Measurements from ENCODE around the gene ARNT2. TPM values are rescaled to one million over a fixed set of nuclear protein-coding genes. Genes with fewer than 3 reads are reported as not detected.

The ARNT2 gene
- total RNA-seq, 1 donor from 2014 or later = 0.87 TPM

DNA sequence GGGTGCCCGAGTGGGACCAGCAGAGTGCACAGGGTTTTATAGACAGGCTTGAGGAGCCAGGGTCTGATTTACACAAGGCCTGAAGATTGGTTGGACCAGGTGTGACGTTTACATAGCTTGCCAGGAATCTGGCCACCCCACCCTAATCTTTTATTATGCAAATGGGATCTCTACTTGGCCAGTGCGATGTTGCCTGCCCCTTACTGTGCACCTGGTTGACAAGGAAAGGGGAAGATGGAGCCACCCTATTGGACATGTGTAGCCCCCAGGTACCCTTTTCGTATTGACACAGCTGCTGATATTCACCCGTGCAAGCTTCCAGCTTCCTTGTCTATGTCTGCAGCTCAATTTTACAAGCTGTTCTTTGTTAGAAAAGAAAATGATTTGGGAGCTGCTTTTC lies 132.0 kb downstream of the ARNT2 start:
- Mint-ChIP-seq H3K4me1 (ENCODE audit: unreplicated experiment) (no peaks in the 10 kb centered on the region), H3K36me3 (ENCODE audit: low read depth, unreplicated experiment) (peaks cover 4% of the 10 kb centered on the region), H3K4me3 (ENCODE audit: unreplicated experiment) (no peak overlapping the region), H3K27ac (ENCODE audit: unreplicated experiment) (no peak overlapping the region), H3K27me3 (ENCODE audit: unreplicated experiment) (peaks cover 3% of the 10 kb centered on the region), H3K9me3 (ENCODE audit: unreplicated experiment) (peaks cover 7% of the 10 kb centered on the region)
- TF ChIP-seq, protein P1, sequence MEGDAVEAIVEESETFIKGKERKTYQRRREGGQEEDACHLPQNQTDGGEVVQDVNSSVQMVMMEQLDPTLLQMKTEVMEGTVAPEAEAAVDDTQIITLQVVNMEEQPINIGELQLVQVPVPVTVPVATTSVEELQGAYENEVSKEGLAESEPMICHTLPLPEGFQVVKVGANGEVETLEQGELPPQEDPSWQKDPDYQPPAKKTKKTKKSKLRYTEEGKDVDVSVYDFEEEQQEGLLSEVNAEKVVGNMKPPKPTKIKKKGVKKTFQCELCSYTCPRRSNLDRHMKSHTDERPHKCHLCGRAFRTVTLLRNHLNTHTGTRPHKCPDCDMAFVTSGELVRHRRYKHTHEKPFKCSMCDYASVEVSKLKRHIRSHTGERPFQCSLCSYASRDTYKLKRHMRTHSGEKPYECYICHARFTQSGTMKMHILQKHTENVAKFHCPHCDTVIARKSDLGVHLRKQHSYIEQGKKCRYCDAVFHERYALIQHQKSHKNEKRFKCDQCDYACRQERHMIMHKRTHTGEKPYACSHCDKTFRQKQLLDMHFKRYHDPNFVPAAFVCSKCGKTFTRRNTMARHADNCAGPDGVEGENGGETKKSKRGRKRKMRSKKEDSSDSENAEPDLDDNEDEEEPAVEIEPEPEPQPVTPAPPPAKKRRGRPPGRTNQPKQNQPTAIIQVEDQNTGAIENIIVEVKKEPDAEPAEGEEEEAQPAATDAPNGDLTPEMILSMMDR (IDR thresholded peaks at IDR 0.05; ENCODE audit: unreplicated experiment) = no peak
- DNase-seq (ENCODE audit: low spot score) = no peak

DNA sequence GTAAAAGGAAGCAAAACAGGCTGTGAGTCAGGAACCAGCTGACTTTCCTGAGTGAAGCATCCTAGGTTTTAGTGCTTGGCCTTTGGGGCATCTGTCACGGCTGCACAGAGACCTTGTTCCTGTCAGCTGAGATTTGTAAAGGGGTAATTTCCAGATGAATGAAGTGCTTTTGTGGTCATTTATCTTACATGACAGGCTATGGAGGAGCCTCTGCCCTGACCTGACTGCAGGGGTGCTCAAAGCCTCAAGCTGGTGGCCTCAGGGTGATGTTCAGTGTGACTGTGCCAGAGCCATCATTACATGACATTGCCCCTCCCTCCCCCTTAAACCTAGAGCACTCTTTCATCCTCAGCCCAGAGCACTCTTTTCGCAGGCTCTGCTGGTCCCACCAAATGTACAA lies 132.5 kb downstream of the ARNT2 start:
- Mint-ChIP-seq H3K36me3 (ENCODE audit: low read depth, unreplicated experiment) (peaks cover 4% of the 10 kb centered on the region), H3K4me1 (ENCODE audit: unreplicated experiment) (no peaks in the 10 kb centered on the region), H3K27me3 (ENCODE audit: unreplicated experiment) (peaks cover 3% of the 10 kb centered on the region), H3K9me3 (ENCODE audit: unreplicated experiment) (peaks cover 7% of the 10 kb centered on the region), H3K4me3 (ENCODE audit: unreplicated experiment) (no peak overlapping the region), H3K27ac (ENCODE audit: unreplicated experiment) (no peak overlapping the region)
- DNase-seq (ENCODE audit: low spot score) = no peak
- TF ChIP-seq, protein P1 (IDR thresholded peaks at IDR 0.05; ENCODE audit: unreplicated experiment) = no peak

DNA sequence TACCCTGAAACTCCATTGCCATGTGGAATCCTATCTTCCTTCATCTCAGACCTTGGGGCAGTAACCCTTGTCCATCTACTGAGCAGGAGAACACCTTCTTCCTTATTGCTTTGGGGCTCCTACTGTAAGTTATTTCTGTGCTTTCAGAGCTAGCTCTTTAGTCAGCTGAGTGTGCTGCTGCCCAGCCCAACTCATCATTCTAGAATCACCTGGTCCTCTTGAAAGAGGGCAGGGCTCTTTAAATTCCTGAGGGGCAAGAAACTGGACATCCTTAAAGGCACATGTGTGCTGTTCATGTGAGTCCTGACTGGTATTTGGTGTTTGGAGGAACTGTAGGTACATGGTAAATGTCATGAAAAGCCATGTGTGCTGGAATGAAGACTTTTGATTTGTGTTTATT lies 140.9 kb downstream of the ARNT2 start:
- DNase-seq (ENCODE audit: low spot score) = no peak
- H3K4me3 Mint-ChIP-seq (ENCODE audit: unreplicated experiment) = no peak overlapping the region
- H3K27me3 Mint-ChIP-seq (ENCODE audit: unreplicated experiment) = no peaks in the 10 kb centered on the region
- TF ChIP-seq, protein P1 (IDR thresholded peaks at IDR 0.05; ENCODE audit: unreplicated experiment) = no peak
- no peaks in the 10 kb centered on the region for H3K9me3 Mint-ChIP-seq (ENCODE audit: unreplicated experiment)
- H3K27ac Mint-ChIP-seq (ENCODE audit: unreplicated experiment) = no peak overlapping the region
- no peaks in the 10 kb centered on the region for H3K36me3 Mint-ChIP-seq (ENCODE audit: low read depth, unreplicated experiment)
- no peaks in the 10 kb centered on the region for H3K4me1 Mint-ChIP-seq (ENCODE audit: unreplicated experiment)

DNA sequence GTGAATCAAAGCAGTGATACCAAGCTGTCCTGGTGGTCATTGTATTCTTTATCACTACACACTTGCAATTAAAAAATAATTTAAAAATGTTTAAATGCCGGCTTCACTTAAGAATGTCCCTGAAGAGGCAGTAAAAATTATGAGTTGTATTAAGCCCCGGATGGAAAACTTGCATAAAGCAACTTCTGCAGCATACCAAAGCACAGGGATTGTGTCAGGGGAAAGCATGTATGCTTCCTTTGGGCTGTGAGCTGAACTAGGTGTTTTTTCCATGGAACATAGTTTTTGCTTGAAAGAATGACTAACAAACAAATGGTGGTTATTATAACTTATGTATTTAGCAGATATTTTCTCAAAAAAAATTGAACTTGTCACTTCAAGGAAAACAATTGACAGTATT lies 143.1 kb downstream of the ARNT2 start:
- TF ChIP-seq, protein P1 (IDR thresholded peaks at IDR 0.05; ENCODE audit: unreplicated experiment) = no peak
- H3K27me3 Mint-ChIP-seq (ENCODE audit: unreplicated experiment) = no peaks in the 10 kb centered on the region
- no peaks in the 10 kb centered on the region for H3K4me1 Mint-ChIP-seq (ENCODE audit: unreplicated experiment)
- H3K9me3 Mint-ChIP-seq (ENCODE audit: unreplicated experiment) = no peaks in the 10 kb centered on the region
- no peak overlapping the region for H3K4me3 Mint-ChIP-seq (ENCODE audit: unreplicated experiment)
- no peaks in the 10 kb centered on the region for H3K36me3 Mint-ChIP-seq (ENCODE audit: low read depth, unreplicated experiment)
- no peak overlapping the region for H3K27ac Mint-ChIP-seq (ENCODE audit: unreplicated experiment)
- DNase-seq (ENCODE audit: low spot score) = no peak

DNA sequence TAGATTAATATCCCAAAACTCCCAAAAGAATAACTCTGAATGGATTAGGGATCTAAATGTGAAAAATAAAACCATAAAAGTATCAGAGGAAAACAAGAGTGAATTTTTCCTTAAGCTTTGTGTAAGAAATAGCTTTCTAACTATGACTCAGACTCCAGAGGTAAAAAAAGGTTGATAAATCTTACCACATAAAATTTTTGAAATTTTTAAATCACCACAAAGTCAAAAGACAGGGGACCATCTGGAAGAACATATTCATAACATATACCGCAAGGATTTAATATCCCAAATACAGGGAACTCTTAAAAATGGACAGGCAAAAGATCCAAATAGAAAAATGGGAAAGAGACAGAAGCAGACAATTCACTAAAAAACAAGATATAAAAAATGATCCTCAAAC lies 145.0 kb downstream of the ARNT2 start:
- Mint-ChIP-seq H3K9me3 (ENCODE audit: unreplicated experiment) (no peaks in the 10 kb centered on the region), H3K27ac (ENCODE audit: unreplicated experiment) (no peak overlapping the region), H3K27me3 (ENCODE audit: unreplicated experiment) (no peaks in the 10 kb centered on the region), H3K36me3 (ENCODE audit: low read depth, unreplicated experiment) (no peaks in the 10 kb centered on the region), H3K4me3 (ENCODE audit: unreplicated experiment) (no peak overlapping the region), H3K4me1 (ENCODE audit: unreplicated experiment) (no peaks in the 10 kb centered on the region)
- TF ChIP-seq, protein P1 (IDR thresholded peaks at IDR 0.05; ENCODE audit: unreplicated experiment) = no peak
- DNase-seq (ENCODE audit: low spot score) = no peak

Measured in endothelial cell (in vitro differentiated cells).